A673 (cell line): ENCODE data around the gene MT1H. TPM values are rescaled to one million over a fixed set of nuclear protein-coding genes. Genes with fewer than 3 reads are reported as not detected.

Experiments used
- BruUV-seq: library from RNA; stranded (reverse); fragments of 400-500 nt; replicated peaks from 2 replicates; lab custom pipeline; 2021; lab: Mats Ljungman, UMichigan
- CTCF ChIA-PET: fragments of 300-600 bp; sonication (Branson Sonifier 250); formaldehyde crosslinking; loops from one replicate; lab custom pipeline; 2022; ENCODE audit warnings: antibody characterized with exemption; lab: Charles Lee
- POLR2A ChIA-PET: fragments of 300-600 bp; sonication (Branson Sonifier 250); formaldehyde crosslinking; loops from one replicate; lab custom pipeline; 2022; ENCODE audit warnings: antibody characterized with exemption; ENCODE audit not compliant: low non-redundant PET; lab: Charles Lee
- DNase-seq: peaks from one replicate; pipeline ENCODE4 v3.0.0-alpha.2; 2015; ENCODE audit warnings: low spot score
- H3K27ac ChIP-seq: fragments of 200-600 bp; sonication (generic); 2 replicates; pipeline ENCODE4 v1.5.1; 2016; ENCODE audit warnings: mixed run types, low read depth, mild to moderate bottlenecking, mixed read lengths, antibody characterized with exemption, low read length; ENCODE audit not compliant: poor library complexity, severe bottlenecking
- H3K27me3 ChIP-seq: fragments of 200-600 bp; sonication (generic); replicated peaks from 2 replicates; pipeline ENCODE4 v1.6.1; 2017; ENCODE audit warnings: mixed run types, low read depth, mild to moderate bottlenecking, mixed read lengths, antibody characterized with exemption, low read length; ENCODE audit not compliant: insufficient read depth, poor library complexity
- H3K36me3 ChIP-seq: fragments of 200-600 bp; sonication (generic); 2 replicates; pipeline ENCODE4 v1.6.1; 2016; ENCODE audit warnings: mixed run types, mild to moderate bottlenecking, mixed read lengths, antibody characterized with exemption, low read length; ENCODE audit not compliant: insufficient read depth, poor library complexity, severe bottlenecking
- H3K4me1 ChIP-seq: fragments of 200-600 bp; sonication (generic); 2 replicates; pipeline ENCODE4 v1.6.1; 2017; ENCODE audit warnings: mixed run types, mild to moderate bottlenecking, mixed read lengths, antibody characterized with exemption, low read length; ENCODE audit not compliant: insufficient read depth, poor library complexity, severe bottlenecking
- H3K4me3 ChIP-seq: fragments of 200-600 bp; sonication (generic); 2 replicates; pipeline ENCODE4 v1.5.1; 2016; ENCODE audit warnings: low read depth, mixed run types, mild to moderate bottlenecking, mixed read lengths, low read length; ENCODE audit not compliant: poor library complexity, severe bottlenecking
- H3K9me3 ChIP-seq: fragments of 200-600 bp; sonication (generic); 2 replicates; pipeline ENCODE4 v1.6.1; 2016; ENCODE audit warnings: mixed run types, low read depth, mild to moderate bottlenecking, mixed read lengths, antibody characterized with exemption, low read length; ENCODE audit not compliant: poor library complexity, severe bottlenecking
- EZH2 ChIP-seq: fragments of 200-600 bp; sonication (generic); IDR thresholded peaks from 2 replicates; pipeline ENCODE4 v1.6.1; 2017; ENCODE audit warnings: borderline replicate concordance, low read depth, mild to moderate bottlenecking, mixed read lengths, antibody characterized with exemption, low read length; ENCODE audit not compliant: poor library complexity, severe bottlenecking
- intact Hi-C: fragments of 100-400 bp; cut with micrococcal nuclease; formaldehyde crosslinking; loops from one replicate; pipeline ENCODE4 v1.10.0; 2022; ENCODE audit not compliant: unreplicated experiment
- total RNA-seq: library from RNA; stranded (reverse); gene quantifications from 2 replicates; pipeline ENCODE4 v1.2.3, GENCODE V29; 2021
- TF ChIP-seq, protein P1 (sequence below): fragments of 300-800, 200-600 bp; sonication (generic); conservative IDR thresholded peaks from 2 replicates; pipeline ENCODE4 v1.5.1; 2017; ENCODE audit warnings: low read depth, mild to moderate bottlenecking, antibody characterized with exemption, low read length, moderate library complexity, mixed read lengths

Gene MT1H
- total RNA-seq, 1 experiment from 2014 or later = 2.4 TPM

GRCh38 chr16:56683424-56684172, 14.0 kb downstream of the MT1H start:
- no peak for DNase-seq
- ChIA-PET CTCF (interaction anchor here (0.9 kb wide), 1 partner anchor 10 kb away, joined by 3 read pairs; no protein-coding TSS in a partner anchor), POLR2A (no interaction called here)
- Histone ChIP-seq H3K4me1 (no peaks in the 10 kb centered on the region), H3K27me3 (no peaks in the 10 kb centered on the region), H3K27ac (no peak overlapping the region), H3K9me3 (no peaks in the 10 kb centered on the region), H3K36me3 (no peaks in the 10 kb centered on the region), H3K4me3 (no peak overlapping the region)
- no peak for TF ChIP-seq EZH2
- TF ChIP-seq, protein P1, sequence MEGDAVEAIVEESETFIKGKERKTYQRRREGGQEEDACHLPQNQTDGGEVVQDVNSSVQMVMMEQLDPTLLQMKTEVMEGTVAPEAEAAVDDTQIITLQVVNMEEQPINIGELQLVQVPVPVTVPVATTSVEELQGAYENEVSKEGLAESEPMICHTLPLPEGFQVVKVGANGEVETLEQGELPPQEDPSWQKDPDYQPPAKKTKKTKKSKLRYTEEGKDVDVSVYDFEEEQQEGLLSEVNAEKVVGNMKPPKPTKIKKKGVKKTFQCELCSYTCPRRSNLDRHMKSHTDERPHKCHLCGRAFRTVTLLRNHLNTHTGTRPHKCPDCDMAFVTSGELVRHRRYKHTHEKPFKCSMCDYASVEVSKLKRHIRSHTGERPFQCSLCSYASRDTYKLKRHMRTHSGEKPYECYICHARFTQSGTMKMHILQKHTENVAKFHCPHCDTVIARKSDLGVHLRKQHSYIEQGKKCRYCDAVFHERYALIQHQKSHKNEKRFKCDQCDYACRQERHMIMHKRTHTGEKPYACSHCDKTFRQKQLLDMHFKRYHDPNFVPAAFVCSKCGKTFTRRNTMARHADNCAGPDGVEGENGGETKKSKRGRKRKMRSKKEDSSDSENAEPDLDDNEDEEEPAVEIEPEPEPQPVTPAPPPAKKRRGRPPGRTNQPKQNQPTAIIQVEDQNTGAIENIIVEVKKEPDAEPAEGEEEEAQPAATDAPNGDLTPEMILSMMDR = no peak
- no TSS peak for BruUV-seq
- intact Hi-C loops = loop anchor here (5.0 kb wide), 1 partner anchor 76 kb away; the partner anchor contains the start of gene MT2A

DNA sequence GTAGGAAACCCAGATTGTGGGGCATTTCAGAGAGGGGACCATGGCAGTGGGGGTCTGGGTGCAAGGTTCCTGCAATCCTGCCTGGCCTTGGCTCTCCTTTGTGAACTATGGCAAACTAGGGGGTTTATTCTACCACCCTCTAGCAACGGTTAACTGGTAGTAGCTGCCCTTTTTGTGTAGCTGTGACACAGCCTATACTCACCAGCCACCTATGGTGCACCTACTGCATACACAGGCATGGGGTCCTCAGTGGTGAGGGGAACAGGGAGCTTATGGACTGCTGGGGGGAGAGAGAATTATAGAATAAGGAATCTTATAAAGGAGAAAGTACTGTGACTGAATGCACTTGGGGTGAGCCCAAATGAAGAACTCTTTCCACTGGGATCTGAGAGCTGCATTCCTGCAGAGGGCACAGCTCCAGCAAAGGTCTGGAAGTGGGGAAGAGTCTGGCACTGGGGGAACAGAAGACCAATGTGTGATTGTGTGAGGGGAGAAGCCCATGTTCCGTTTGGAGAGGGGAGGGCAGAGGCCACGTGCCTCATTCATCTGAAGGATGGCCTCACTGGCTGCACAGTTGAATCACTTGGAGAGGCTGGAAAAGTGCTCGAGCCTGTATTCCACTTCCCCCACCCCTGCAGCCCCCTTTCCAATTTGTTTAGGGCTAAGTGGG, 14.8 kb downstream of the MT1H start:
- TF ChIP-seq EZH2 = no peak
- TF ChIP-seq, protein P1 = no peak
- BruUV-seq = no TSS peak
- ChIA-PET POLR2A (no interaction called here), CTCF (no interaction called here)
- intact Hi-C loops = loop anchor here (5.0 kb wide), 1 partner anchor 77 kb away; the partner anchor contains the start of gene MT2A
- Histone ChIP-seq H3K27ac (no peak overlapping the region), H3K36me3 (no peaks in the 10 kb centered on the region), H3K9me3 (no peaks in the 10 kb centered on the region), H3K27me3 (no peaks in the 10 kb centered on the region), H3K4me1 (peaks cover 4% of the 10 kb centered on the region), H3K4me3 (no peak overlapping the region)
- DNase-seq = no peak

DNA sequence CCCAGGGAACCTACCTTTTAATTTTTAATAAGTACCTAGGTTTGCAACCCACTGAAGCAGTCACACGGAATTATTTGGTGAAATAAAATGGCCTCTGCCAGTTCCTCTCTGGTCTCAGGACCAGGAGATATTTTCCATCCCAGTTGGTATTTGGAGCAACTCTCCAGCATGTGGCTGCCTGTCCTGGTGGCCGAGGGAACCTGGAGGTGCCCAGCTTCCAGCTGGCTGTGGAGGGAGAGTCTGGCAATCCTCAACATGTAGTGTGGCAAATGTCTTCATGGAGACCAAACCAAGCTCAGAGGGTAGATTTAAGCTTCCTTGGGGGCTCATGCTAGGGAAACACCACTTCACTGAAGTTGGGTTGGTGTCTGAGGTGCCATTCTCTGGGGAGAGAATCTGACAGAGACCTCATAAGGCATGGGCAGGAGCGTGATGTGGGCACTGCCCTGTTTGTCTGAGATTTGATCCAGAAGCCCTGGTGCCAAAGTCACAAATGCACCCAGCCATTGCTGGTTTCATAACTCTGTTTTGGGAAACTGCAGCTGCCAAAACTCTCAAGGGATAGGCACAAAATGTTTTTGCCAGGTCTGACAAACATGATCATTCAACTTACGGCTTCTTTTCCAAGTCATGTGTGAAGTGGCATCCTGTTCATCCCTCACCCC, 15.4 kb downstream of the MT1H start:
- TF ChIP-seq EZH2 = no peak
- TF ChIP-seq, protein P1 = no peak
- POLR2A ChIA-PET = no interaction called here
- CTCF ChIA-PET = no interaction called here

More for the DNA sequence above, 15.4 kb downstream of the MT1H start:
- no peak overlapping the region for H3K27ac ChIP-seq
- BruUV-seq = no TSS peak
- DNase-seq = no peak
- no peak overlapping the region for H3K4me3 ChIP-seq
- H3K9me3 ChIP-seq = no peaks in the 10 kb centered on the region
- intact Hi-C loops = loop anchor here (5.0 kb wide), 1 partner anchor 78 kb away; the partner anchor contains the start of gene MT2A
- H3K27me3 ChIP-seq = no peaks in the 10 kb centered on the region
- H3K4me1 ChIP-seq = peaks cover 6% of the 10 kb centered on the region
- H3K36me3 ChIP-seq = no peaks in the 10 kb centered on the region
